Uterus (tissue), 4 donors: ENCODE results near the gene TDRD9. TPM values are rescaled to one million over a fixed set of nuclear protein-coding genes. Genes with fewer than 3 reads are reported as not detected.

ENCODE experiments used
- DNase-seq, 2 donors: peaks; one replicate each; pipeline ENCODE4 v3.0.0-alpha.2; 2019 to 2020
- H3K27ac ChIP-seq, 2 donors: fragments of 200-600 bp; sonication (generic); 1 replicate in 1 of 2; 2 replicates in 1 of 2; pipeline ENCODE4 v1.5.1; 2016 to 2018
- H3K27me3 ChIP-seq, 2 donors: fragments of 200-600 bp; sonication (generic); one replicate each; pipeline ENCODE4 v1.5.1; 2018 to 2019; ENCODE audit warnings: control low read depth in 1 of 2
- H3K36me3 ChIP-seq, 2 donors: fragments of 200-600 bp; sonication (generic); one replicate each; pipeline ENCODE4 v1.5.1; 2019; ENCODE audit warnings: control low read depth in 1 of 2
- H3K4me1 ChIP-seq, 2 donors: fragments of 200-600 bp; sonication (generic); one replicate each; pipeline ENCODE4 v1.5.1; 2018 to 2019; ENCODE audit warnings: control low read depth in 1 of 2
- H3K4me3 ChIP-seq, 2 donors: fragments of 200-600 bp; sonication (generic); 1 replicate in 1 of 2; 2 replicates in 1 of 2; pipeline ENCODE4 v1.5.1; 2018 to 2019; ENCODE audit warnings: mild to moderate bottlenecking in 1 of 2
- H3K9me3 ChIP-seq, 2 donors: fragments of 200-600 bp; sonication (generic); one replicate each; pipeline ENCODE4 v1.5.1; 2019; ENCODE audit warnings: control low read depth in 1 of 2
- CTCF ChIP-seq, 4 experiments: fragments of 200-600 bp in 2 of 4; fragments of 450-650 bp in 2 of 4; sonication (generic) in 2 of 4; IDR thresholded peaks; one replicate each; pipeline ENCODE4 v1.5.1; 2016 to 2019; ENCODE audit warnings: antibody characterized with exemption in 4 of 4, mild to moderate bottlenecking in 2 of 4, moderate library complexity in 1 of 4
- POLR2A ChIP-seq, 2 donors: fragments of 450-650 bp; IDR thresholded peaks; one replicate each; pipeline ENCODE4 v1.6.1; 2016; ENCODE audit warnings: antibody characterized with exemption in 2 of 2, mild to moderate bottlenecking in 1 of 2, moderate library complexity in 1 of 2
- intact Hi-C: fragments of 100-400 bp; cut with DNase I; formaldehyde crosslinking; loops from one replicate; pipeline ENCODE4 v1.15.1; 2023; ENCODE audit warnings: low total_unique reads
- total RNA-seq, 4 donors: library from RNA; depleted of rRNA in 3 of 4; stranded (reverse); fragments of >200 nt in 3 of 4; gene quantifications; one replicate each; pipeline versions ENCODE4 v1.1.0 to v1.2.4, GENCODE V29; 2014 to 2023
- donor health status: DM: yes; HTN: yes; CAD: no.

Gene TDRD9
- total RNA-seq, 4 donors from 2014 or later, result 0.85 to 1.8 TPM; not detected in 2

DNA sequence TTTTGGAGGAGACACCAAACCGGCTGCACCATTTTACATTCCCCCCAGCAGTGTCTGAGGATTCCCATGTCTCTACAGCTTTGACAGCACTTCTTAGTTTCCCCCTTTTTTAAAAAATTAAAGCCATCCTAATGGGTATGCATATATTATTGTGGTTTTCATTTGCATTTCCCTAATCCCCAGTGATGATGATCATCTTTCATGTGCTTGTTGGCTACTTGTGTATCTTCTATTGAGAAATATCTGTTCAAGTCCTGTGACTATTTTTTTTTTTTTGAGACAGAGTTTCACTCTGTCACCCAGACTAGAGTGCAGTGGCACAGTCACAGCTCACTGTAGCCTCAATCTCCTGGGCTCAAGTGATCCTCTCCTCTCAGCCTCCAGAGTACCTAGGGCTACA lies 134.0 kb downstream of the TDRD9 start:
- TF ChIP-seq POLR2A (IDR thresholded peaks at IDR 0.05), result no peak
- intact Hi-C loops, result no loop called here
- Histone ChIP-seq H3K27me3 (no peaks in the 10 kb centered on the region), H3K4me1 (no peaks in the 10 kb centered on the region), H3K36me3 (no peaks in the 10 kb centered on the region), H3K9me3 (no peaks in the 10 kb centered on the region), H3K4me3 (no peak overlapping the region), H3K27ac (no peak overlapping the region)
- no peak for DNase-seq

GRCh38 chr14:104064003-104064402 lies 135.7 kb downstream of the TDRD9 start:
- DNase-seq, result no peak
- intact Hi-C loops, result no loop called here
- Histone ChIP-seq H3K9me3 (no peaks in the 10 kb centered on the region), H3K27me3 (no peaks in the 10 kb centered on the region), H3K4me1 (no peaks in the 10 kb centered on the region), H3K4me3 (no peak overlapping the region), H3K36me3 (no peaks in the 10 kb centered on the region), H3K27ac (no peak overlapping the region)
- no peak for TF ChIP-seq POLR2A (IDR thresholded peaks at IDR 0.05)
- TF ChIP-seq CTCF (IDR thresholded peaks at IDR 0.05), result no peak

DNA sequence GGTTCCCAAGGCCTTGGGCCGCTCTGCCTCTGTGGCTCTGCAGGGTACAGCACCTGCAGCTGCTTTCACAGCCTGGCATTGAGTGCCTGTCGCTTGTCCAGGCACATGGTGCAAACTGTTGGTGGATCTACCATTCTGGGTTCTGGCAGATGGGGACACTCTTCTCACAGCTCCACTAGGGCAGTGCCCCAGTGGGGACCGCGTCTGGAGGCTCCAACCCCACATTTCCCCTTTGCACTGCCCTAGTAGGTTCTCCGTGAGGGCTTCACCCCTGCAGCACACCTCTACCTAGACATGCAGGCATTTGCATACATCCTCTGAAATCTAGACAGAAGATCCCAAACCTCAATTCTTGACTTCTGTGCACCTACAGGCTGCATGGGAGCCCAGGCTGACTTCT lies 138.0 kb downstream of the TDRD9 start:
- DNase-seq, result no peak
- Histone ChIP-seq H3K4me3 (no peak overlapping the region), H3K27me3 (peaks cover 0 to 3% of the 10 kb centered on the region in 2 donors), H3K27ac (no peak overlapping the region), H3K4me1 (no peaks in the 10 kb centered on the region), H3K9me3 (no peaks in the 10 kb centered on the region), H3K36me3 (no peaks in the 10 kb centered on the region)
- TF ChIP-seq POLR2A (IDR thresholded peaks at IDR 0.05) (no peak), CTCF (IDR thresholded peaks at IDR 0.05) (no peak)
- intact Hi-C loops, result no loop called here

DNA sequence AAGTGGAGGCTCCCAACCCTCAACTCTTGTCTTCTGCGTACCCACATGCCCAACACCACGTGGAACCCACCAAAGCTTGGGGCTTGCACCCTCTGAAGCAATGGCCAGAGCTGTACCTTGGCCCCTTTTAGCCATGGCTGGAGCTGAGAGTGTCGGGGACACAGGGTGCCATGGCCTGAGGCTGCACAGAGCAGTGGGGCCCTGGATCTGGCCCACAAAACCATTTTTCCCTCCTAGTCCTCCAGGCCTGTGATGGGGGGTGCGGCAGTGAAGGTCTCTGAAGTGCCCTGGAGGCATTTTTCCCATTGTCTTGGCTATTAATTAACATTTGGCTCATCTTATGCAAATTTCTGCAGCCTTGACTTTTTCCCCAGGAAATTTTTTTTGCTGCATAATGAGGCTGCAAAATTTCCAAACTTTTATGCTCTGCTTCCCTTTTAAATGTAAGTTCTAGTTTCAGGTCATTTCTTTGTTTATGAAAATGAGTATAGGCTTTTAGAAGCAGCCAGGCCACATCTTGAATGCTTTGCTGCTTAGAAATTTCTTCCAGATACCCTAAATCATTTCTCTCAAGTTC lies 138.6 kb downstream of the TDRD9 start:
- intact Hi-C loops, result no loop called here
- H3K4me3 ChIP-seq, result no peak overlapping the region
- H3K9me3 ChIP-seq, result no peaks in the 10 kb centered on the region
- no peak for TF ChIP-seq POLR2A (IDR thresholded peaks at IDR 0.05)
- no peak for TF ChIP-seq CTCF (IDR thresholded peaks at IDR 0.05)
- no peak overlapping the region for H3K27ac ChIP-seq
- no peaks in the 10 kb centered on the region for H3K4me1 ChIP-seq
- H3K27me3 ChIP-seq, result peaks cover 0 to 3% of the 10 kb centered on the region in 2 donors
- DNase-seq, result no peak
- H3K36me3 ChIP-seq, result no peaks in the 10 kb centered on the region

DNA sequence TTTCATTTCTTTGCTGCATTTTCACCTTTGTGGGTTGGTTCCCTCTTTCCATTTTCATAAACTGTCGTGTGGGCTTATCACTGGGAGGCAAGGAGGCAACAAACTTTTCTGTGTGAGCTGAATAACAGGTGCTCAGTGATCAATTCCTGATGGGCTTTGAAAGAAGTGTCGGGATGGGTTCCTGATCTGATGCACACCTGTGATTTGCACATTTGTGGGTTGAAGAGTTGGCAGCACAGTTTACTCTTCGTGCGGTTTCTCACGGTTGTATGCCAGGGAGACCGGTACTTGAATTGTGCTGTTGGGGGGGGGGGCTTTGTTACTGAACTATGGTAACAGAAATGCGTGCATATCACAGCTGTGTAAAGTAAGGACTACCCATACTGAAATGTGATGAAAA lies 141.3 kb downstream of the TDRD9 start:
- Histone ChIP-seq H3K27ac (no peak overlapping the region), H3K9me3 (no peaks in the 10 kb centered on the region), H3K4me3 (no peak overlapping the region), H3K4me1 (no peaks in the 10 kb centered on the region), H3K36me3 (no peaks in the 10 kb centered on the region), H3K27me3 (peaks cover 0 to 3% of the 10 kb centered on the region in 2 donors)
- TF ChIP-seq POLR2A (IDR thresholded peaks at IDR 0.05) (no peak), CTCF (IDR thresholded peaks at IDR 0.05) (no peak)
- no peak for DNase-seq
- intact Hi-C loops, result no loop called here

GRCh38 chr14:104072586-104072985 lies 144.3 kb downstream of the TDRD9 start:
- no peak overlapping the region for H3K27ac ChIP-seq
- intact Hi-C loops, result no loop called here
- H3K4me1 ChIP-seq, result no peaks in the 10 kb centered on the region
- peaks cover 0 to 3% of the 10 kb centered on the region in 2 donors for H3K27me3 ChIP-seq
- H3K9me3 ChIP-seq, result no peaks in the 10 kb centered on the region
- no peaks in the 10 kb centered on the region for H3K36me3 ChIP-seq
- TF ChIP-seq POLR2A (IDR thresholded peaks at IDR 0.05) (no peak), CTCF (IDR thresholded peaks at IDR 0.05) (no peak)
- no peak for DNase-seq
- H3K4me3 ChIP-seq, result no peak overlapping the region
